UCSD-AML1 (cell line): ENCODE measurements around the gene FAM83C.

ENCODE experiments used
- DNase-seq: peaks from one replicate; lab custom pipeline; 2025; ENCODE audit not compliant: unreplicated experiment; lab: John Stamatoyannopoulos, UW

Gene FAM83C

DNA sequence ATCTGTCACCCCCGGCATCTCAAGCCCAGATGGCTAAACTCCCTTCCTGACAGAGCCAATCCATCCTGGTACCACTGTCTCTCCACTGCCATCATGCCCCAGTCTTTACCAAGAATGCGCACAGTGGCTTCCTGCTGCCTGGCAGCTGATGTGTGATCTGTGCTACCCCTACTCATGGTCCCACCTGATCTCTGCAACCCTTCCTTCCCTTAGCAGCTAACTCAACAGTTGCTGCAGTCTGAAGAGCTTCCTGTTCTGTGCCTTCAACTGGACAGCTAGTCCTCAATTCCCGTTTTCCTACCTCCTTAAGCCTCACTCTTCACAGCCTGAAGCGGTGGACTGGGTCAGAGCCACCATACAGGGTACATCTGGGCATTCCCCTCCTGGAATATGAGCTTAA lies 7.6 kb upstream of the FAM83C start:
- no peak for DNase-seq

GRCh38 chr20:35298264-35298663 lies 6.0 kb upstream of the FAM83C start:
- DNase-seq = no peak

GRCh38 chr20:35297740-35298139 lies 5.5 kb upstream of the FAM83C start:
- DNase-seq = no peak

GRCh38 chr20:35297155-35297554 lies 4.9 kb upstream of the FAM83C start:
- DNase-seq = no peak

DNA sequence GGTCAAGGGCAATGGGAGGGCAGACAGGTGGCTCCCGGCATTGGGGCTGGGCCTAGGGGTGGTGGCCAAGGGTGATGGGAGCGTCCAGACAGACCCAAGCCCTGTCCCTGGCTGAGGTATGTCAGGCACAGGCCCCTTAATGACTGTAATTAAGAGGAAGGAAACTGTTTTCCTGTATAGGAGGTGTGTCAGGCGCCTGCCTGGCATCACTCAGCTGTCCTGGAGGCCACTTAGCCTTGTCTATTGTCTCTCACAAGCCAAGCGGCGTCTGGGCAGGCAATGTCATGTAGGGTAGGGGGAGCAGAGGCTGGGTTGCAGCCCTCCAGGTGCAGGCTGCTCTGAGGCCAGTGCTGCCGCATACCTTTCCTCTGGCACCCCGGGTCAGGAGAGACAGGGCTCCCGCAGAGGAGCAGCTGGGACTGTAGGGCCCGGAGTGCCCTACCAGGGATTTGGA lies 3.9 kb upstream of the FAM83C start:
- DNase-seq = no peak

- DNase-seq = no peak
Observed at GRCh38 chr20:35295674-35296073, 3.4 kb upstream of the FAM83C start.

- DNase-seq = no peak
Observed at GRCh38 chr20:35295058-35295457, 2.8 kb upstream of the FAM83C start.

GRCh38 chr20:35294293-35294685 lies 2.1 kb upstream of the FAM83C start:
- no peak for DNase-seq

- no peak for DNase-seq
Observed at GRCh38 chr20:35293303-35294292, 1.4 kb upstream of the FAM83C start.

- no peak for DNase-seq
Observed at GRCh38 chr20:35292504-35293285, 470 bp upstream of the FAM83C start.

DNA sequence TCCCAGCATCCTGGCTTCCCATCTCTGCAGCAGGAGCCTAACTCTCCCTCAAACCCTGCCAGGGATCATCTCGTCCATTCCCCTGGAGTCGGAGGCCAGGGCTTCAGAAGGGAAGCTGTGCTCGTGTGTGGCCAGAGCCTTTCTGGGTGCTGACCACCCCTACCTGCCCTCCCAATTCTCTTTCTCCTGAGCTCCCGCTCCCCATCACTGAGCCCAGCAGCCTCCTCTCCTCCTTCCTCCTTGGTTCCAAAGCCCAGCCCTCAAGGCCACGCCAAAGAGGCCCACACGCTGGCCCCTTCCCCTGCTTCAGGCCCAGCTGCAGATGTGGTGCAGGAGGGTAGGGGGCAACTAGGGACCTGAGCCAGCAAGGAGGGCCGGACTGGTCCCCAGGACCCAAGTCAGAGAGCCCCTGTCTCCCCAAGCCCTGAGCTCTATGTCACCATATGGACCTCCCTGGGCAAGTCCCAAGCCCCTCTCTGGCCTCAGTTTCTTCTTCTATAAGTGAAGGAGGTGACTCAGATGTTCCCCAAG lies 1.3 kb downstream of the FAM83C start:
- DNase-seq = no peak

DNA sequence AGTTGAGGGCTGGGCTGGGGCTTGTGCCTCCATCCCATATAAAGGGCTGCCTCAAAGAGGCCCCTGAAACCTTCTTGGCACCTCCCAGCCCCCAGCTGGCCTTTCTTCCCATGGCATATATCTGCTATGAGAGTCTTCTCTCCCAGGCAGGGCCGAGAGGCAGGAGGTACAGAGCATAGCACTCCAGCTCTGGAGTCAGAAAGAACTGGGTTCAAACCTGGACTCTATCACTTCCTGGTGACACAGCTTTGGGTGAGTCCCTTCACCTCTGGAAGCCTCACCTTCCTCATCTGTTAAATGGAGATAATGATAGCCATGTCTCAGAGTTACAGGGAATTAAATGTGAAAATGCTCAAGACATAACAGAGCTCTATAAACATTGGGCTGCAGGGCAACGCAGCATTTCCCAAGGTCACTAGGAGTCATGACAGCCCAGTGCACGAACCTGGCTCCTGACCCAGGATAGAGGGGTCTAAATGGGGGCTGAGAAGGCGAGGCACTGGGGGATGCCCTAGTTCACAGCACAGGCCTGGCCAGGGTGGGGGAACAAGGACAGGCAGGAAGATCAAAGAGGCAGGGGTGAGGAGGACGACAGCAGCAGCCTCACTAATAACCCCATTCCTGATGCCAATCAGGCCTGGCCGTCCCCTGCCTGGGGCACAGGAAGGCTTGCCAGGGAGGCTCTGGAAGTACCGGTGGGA lies 1.9 kb downstream of the FAM83C start:
- no peak for DNase-seq

GRCh38 chr20:35288325-35289060 lies 3.7 kb downstream of the FAM83C start:
- no peak for DNase-seq

DNA sequence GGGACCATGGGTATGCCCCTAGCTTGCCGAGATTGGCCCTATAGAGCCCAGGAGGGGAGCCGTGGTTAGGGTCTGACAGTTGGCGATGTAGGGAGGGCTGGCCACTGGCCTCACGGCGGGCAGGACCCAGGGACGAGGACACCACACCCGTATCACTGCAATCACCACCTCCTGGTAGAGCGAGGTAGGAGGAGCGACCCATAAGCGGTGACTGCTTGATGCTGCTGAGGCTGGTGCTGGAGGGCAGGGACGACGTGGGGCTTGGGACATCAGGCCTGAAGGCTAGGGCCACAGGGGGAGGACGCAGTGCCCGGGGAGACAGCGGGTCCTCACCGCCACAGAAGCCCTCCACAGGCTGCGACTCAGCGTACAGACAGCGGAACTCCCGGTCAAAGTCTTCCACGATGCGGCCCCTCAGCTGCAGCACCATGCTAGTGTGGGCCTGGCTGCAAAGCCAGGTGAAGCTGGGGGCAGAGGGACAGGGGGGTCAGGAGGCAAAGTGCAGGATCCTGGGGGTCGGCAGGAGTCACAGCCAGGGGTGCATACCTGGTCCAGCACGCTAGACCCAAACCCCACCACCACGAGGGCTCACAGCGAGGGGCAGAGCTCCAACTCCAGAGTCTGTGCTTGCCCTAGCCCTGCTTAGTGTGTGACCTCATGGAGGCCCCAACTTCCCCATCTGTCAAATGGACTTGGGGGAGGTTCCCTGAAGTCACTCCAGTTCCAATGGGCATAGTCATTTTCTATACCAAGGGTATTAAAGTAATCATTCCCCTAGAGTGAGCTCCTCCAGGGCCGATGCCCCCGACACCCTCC lies 4.5 kb downstream of the FAM83C start:
- DNase-seq = no peak

DNA sequence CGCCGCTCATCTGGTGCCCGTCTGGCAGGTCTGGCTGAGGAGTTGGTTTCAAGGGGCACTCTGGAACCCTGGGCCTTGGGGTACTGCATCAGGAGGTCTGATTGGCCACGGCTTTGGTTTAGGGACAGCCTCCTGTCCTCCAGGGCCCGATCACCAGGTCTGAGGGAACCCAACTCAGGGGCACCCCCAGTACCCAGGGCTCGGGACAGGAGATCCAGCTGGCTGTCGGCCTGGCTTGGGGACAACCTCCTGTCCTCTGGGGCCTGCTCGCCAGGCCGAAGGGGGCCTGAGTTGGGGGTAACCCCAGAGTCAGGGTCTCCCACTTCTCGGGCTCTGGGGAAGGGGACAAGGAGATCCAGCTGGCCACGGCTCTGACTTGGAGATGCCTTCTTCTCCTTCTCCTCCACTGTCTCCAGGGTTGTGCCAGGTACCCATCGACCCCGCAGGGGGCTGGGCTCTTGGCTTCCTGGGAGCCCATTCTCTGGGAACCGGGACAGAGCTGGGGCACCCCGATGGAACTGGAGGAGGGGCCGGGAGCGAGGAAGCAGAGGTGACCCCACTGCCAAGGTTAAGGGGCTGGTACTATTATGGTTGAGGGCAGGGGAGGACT lies 5.2 kb downstream of the FAM83C start:
- no peak for DNase-seq

GRCh38 chr20:35286077-35286898 lies 5.9 kb downstream of the FAM83C start:
- DNase-seq = no peak

DNA sequence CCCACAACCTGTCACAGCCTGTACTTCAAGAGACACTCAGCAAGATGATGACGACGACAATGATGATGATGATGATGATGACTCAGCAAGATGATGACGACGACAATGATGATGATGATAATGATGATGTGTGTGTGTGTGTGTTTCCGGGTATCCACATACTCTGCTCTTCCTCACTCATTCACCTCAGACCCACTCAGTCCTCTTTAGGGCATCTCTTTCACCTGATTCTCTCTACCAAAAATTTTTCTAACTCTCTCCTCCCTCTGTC lies 6.5 kb downstream of the FAM83C start:
- DNase-seq = no peak

GRCh38 chr20:35284992-35285805 lies 7.0 kb downstream of the FAM83C start:
- DNase-seq = no peak
